GM10266 (cell line): ENCODE measurements around the gene SKOR2.

Experiments used
- DNase-seq: peaks from one replicate; pipeline ENCODE4 v3.0.0; 2012; ENCODE audit errors: extremely low spot score
- TF ChIP-seq, protein P1 (sequence below): IDR thresholded peaks from 2 replicates; pipeline ENCODE4 v1.5.1; 2012; ENCODE audit warnings: mild to moderate bottlenecking, low read depth; ENCODE audit not compliant: control insufficient read depth, insufficient read depth; ENCODE audit errors: missing control alignments

SKOR2 gene

DNA sequence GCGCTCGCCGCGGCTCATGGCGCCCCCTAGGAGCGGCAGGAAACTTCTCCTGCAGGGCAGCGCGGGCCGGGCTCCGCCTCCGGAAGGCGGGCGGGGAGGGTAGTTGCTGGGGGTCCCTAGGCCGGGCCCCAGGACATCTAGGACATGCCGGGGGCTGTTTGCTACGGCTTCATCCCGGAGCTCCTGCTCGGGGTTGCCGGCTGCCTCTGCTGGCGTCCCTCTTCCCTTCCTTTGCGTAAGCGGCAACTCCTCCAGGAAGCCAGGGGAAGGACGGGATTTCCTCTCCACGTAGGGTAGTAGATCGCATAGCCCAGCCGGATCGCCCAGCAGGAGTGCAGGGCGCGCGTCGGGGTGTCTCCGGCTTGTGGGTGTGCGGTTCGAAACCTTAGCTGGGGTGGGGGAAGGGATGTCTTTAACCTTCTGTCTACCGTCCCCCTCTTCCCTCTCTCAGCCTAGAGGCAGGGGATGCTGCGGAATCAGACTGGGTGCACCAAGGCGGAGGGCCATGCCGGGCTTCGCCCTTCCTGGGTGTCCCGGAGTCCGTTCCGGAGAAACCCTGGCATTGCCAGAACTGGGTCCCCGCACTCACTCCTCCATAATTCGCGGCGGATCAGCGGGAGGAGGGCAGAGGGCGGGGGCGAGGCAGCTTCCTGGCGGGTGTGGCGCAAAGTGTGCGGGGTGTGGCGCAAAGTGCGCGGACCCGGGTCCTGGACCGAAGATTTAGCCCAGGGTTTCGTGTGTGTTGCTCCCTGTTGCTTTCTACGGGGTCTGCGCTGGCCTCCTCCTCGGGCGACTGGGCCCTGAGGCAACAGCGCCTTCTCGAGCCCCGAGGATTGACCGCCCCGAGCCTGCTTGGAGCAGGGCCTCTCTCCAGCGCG is 12.2 kb upstream of the SKOR2 start:
- TF ChIP-seq, protein P1, sequence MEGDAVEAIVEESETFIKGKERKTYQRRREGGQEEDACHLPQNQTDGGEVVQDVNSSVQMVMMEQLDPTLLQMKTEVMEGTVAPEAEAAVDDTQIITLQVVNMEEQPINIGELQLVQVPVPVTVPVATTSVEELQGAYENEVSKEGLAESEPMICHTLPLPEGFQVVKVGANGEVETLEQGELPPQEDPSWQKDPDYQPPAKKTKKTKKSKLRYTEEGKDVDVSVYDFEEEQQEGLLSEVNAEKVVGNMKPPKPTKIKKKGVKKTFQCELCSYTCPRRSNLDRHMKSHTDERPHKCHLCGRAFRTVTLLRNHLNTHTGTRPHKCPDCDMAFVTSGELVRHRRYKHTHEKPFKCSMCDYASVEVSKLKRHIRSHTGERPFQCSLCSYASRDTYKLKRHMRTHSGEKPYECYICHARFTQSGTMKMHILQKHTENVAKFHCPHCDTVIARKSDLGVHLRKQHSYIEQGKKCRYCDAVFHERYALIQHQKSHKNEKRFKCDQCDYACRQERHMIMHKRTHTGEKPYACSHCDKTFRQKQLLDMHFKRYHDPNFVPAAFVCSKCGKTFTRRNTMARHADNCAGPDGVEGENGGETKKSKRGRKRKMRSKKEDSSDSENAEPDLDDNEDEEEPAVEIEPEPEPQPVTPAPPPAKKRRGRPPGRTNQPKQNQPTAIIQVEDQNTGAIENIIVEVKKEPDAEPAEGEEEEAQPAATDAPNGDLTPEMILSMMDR: peak; percentile 5
- no peak for DNase-seq

DNA sequence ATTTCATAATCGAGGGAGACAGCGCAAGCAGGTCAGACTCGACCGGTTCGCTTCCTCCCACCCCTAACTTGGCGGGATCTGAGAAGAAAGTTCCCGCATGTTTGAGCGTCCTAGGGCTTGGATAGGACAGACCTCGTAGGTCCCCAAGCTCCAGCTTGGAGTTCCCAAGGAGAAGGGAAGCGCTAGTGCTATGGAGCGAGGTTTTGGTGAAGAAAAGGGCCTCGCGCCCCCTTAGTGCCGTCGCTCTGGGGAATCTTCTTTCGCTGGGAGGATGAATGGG is 11.6 kb upstream of the SKOR2 start:
- TF ChIP-seq, protein P1: no peak
- DNase-seq: no peak

DNA sequence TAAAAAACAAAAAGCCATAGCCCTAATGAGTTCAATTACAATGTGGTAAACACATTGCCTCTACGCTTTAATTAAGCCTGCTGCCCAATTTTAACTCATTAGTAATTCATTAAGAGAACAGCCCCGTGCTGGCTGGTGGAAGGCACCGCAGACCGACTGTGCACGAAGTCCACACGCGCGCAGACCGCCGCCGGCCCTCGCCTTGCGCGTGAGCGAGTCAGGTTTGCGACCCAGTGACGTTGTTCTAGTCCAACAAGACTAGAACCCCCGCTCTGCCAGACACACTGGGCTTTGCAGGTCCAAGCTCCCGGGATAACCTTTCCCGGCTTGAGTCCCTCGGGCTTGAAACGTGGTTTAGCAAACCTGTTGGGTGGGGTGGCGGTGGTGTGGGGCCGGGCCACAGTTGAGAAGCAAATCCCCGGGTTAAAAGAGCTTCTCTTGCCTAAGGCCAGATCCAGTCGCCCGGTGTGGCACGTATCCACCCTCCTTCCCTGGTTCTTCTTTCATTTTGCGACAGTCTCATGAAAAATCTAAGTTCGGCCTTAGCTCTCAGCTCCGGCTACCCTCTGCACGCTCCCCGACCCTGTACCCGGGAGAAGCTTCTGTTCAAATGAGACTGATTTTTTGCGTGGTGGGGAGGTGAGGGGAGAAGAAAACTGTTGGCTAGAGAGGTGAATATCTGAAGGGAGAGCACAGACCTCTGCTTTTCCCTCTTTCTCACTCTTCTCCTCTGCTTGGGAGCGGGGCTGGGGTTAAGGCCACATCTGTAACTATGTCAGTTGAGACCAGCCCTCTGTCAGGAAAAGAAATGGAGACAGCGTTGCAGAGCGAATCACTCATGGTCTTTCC is 11.1 kb upstream of the SKOR2 start:
- TF ChIP-seq, protein P1: no peak
- DNase-seq: no peak

- DNase-seq: no peak
- TF ChIP-seq, protein P1: no peak
These were observed 10.4 kb upstream of the SKOR2 start for GRCh38 chr18:47261902-47262300.

- DNase-seq: no peak
- TF ChIP-seq, protein P1: no peak
These were observed 9.7 kb upstream of the SKOR2 start for GRCh38 chr18:47260924-47261701.

- TF ChIP-seq, protein P1: no peak
- DNase-seq: peak; percentile 56
These were observed 8.9 kb upstream of the SKOR2 start for GRCh38 chr18:47260120-47260923.
